SU-DHL-6 (cell line): ENCODE data around the gene DYNLL2.
"Not testable (repeated sequence)": the region's sequence is repeated elsewhere in the genome, so short reads cannot be mapped to it uniquely, and the experiment has no call there.

Experiments used
- H2AFZ ChIP-seq: fragments of 200-600 bp; sonication (generic); 2 replicates; pipeline ENCODE4 v1.6.1; 2014; ENCODE audit warnings: low read depth, mild to moderate bottlenecking, moderate library complexity, mixed read lengths, antibody characterized with exemption, low read length; ENCODE audit not compliant: severe bottlenecking
- H3F3A ChIP-seq: fragments of 200-600 bp; shearing (Covaris generic); 2 replicates; pipeline ENCODE4 v1.6.0; 2016; ENCODE audit warnings: antibody characterized with exemption, mild to moderate bottlenecking; ENCODE audit not compliant: insufficient read depth
- H3K27ac ChIP-seq: fragments of 200-600 bp; sonication (generic); 2 replicates; pipeline ENCODE4 v1.5.1; 2016; ENCODE audit warnings: low read depth, mild to moderate bottlenecking, low read length, moderate library complexity, mixed read lengths
- H3K27me3 ChIP-seq: fragments of 200-600 bp; sonication (generic), shearing (Covaris generic); 2 replicates; pipeline ENCODE4 v1.6.0; 2014; ENCODE audit warnings: mild to moderate bottlenecking, low read length
- H3K36me3 ChIP-seq: fragments of 200-600 bp; sonication (generic); 2 replicates; pipeline ENCODE4 v1.6.1; 2014; ENCODE audit warnings: mild to moderate bottlenecking, low read length, mixed read lengths
- H3K4me2 ChIP-seq: fragments of 300-600, 200-600 bp; shearing (Covaris generic), sonication (generic); 2 replicates; pipeline ENCODE4 v1.6.0; 2014; ENCODE audit warnings: low read length, low read depth, mild to moderate bottlenecking; ENCODE audit not compliant: poor library complexity, severe bottlenecking
- H3K4me3 ChIP-seq: fragments of 200-600 bp; sonication (generic); 2 replicates; pipeline ENCODE4 v1.5.1; 2014; ENCODE audit warnings: antibody characterized with exemption, low read length, mild to moderate bottlenecking, mixed read lengths; ENCODE audit not compliant: insufficient read depth, poor library complexity, severe bottlenecking
- H3K79me2 ChIP-seq: fragments of 200-600 bp; sonication (generic); 2 replicates; pipeline ENCODE4 v1.6.1; 2014; ENCODE audit warnings: mild to moderate bottlenecking, low read length, moderate library complexity; ENCODE audit not compliant: insufficient read depth
- H3K9ac ChIP-seq: fragments of 200-600 bp; sonication (generic); 2 replicates; pipeline ENCODE4 v1.7.0; 2014; ENCODE audit warnings: mild to moderate bottlenecking, low read length
- H3K9me2 ChIP-seq: fragments of 200-600 bp; sonication (generic); replicated peaks from 2 replicates; pipeline ENCODE4 v1.6.1; 2014; ENCODE audit warnings: low read length; ENCODE audit not compliant: insufficient read depth
- H3K9me3 ChIP-seq: fragments of 200-600 bp; sonication (generic); 2 replicates; pipeline ENCODE4 v1.6.1; 2014; ENCODE audit warnings: low read length, mixed read lengths; ENCODE audit not compliant: insufficient read depth
- H4K20me1 ChIP-seq: fragments of 200-600 bp; sonication (generic); 2 replicates; pipeline ENCODE4 v1.6.1; 2014; ENCODE audit warnings: low read depth, mild to moderate bottlenecking, antibody characterized with exemption, low read length, moderate library complexity, mixed read lengths
- CTCF ChIP-seq: fragments of 200-600 bp; sonication (generic); IDR thresholded peaks from one replicate; pipeline ENCODE4 v1.5.1; 2017; ENCODE audit warnings: antibody characterized with exemption, mild to moderate bottlenecking, low read length, moderate library complexity; ENCODE audit not compliant: insufficient read depth, poor library complexity, severe bottlenecking
- EZH2phosphoT487 ChIP-seq: fragments of 200-600 bp; sonication (generic), shearing (Covaris generic); conservative IDR thresholded peaks from 2 replicates; pipeline ENCODE4 v1.6.1; 2018; ENCODE audit warnings: mild to moderate bottlenecking, antibody characterized with exemption, low read length, moderate library complexity, mixed read lengths

The DYNLL2 gene

GRCh38 chr17:58043221-58044181 is 39.7 kb upstream of the DYNLL2 start:
- Histone ChIP-seq H3K4me2 (no peak overlapping the region), H3K9me2 (no peaks in the 10 kb centered on the region), H3K9ac (no peak overlapping the region), H3K9me3 (no peaks in the 10 kb centered on the region), H3F3A (no peaks in the 10 kb centered on the region), H3K27ac (no peak overlapping the region), H2AFZ (no peak overlapping the region), H3K79me2 (no peaks in the 10 kb centered on the region), H3K4me3 (no peak overlapping the region), H3K36me3 (no peaks in the 10 kb centered on the region), H4K20me1 (no peaks in the 10 kb centered on the region), H3K27me3 (no peaks in the 10 kb centered on the region)
- no peak for TF ChIP-seq CTCF
- TF ChIP-seq EZH2phosphoT487: no peak

- H3K4me3 ChIP-seq, H3K9ac ChIP-seq, H3K36me3 ChIP-seq, H3K27me3 ChIP-seq, H4K20me1 ChIP-seq, H3K4me2 ChIP-seq, H3K79me2 ChIP-seq, H2AFZ ChIP-seq, H3K9me3 ChIP-seq, H3F3A ChIP-seq, H3K9me2 ChIP-seq, H3K27ac ChIP-seq: not testable (repeated sequence)
These were observed 39.0 kb upstream of the DYNLL2 start for GRCh38 chr17:58044256-58044655.

GRCh38 chr17:58046239-58047094 is 36.8 kb upstream of the DYNLL2 start:
- no peak overlapping the region for H3K9ac ChIP-seq

More at GRCh38 chr17:58046239-58047094, 36.8 kb upstream of the DYNLL2 start:
- H3K27ac ChIP-seq: no peak overlapping the region
- no peak overlapping the region for H2AFZ ChIP-seq
- H3K27me3 ChIP-seq: no peaks in the 10 kb centered on the region
- no peak overlapping the region for H3K4me2 ChIP-seq
- H3K9me2 ChIP-seq: no peaks in the 10 kb centered on the region
- no peak for TF ChIP-seq EZH2phosphoT487
- TF ChIP-seq CTCF: no peak
- no peaks in the 10 kb centered on the region for H3K9me3 ChIP-seq
- H3K4me3 ChIP-seq: no peak overlapping the region
- no peaks in the 10 kb centered on the region for H3F3A ChIP-seq
- no peaks in the 10 kb centered on the region for H3K36me3 ChIP-seq
- H3K79me2 ChIP-seq: no peaks in the 10 kb centered on the region
- no peaks in the 10 kb centered on the region for H4K20me1 ChIP-seq
